Kidney epithelial cell (primary cell): Measurements from ENCODE around the gene COL23A1. TPM values are rescaled to one million over a fixed set of nuclear protein-coding genes. Genes with fewer than 3 reads are reported as not detected.

Experiments
- DNase-seq: peaks from one replicate; pipeline ENCODE4 v3.0.0-alpha.2; 2010; ENCODE audit warnings: low read depth
- H3K27me3 ChIP-seq: 2 replicates; pipeline ENCODE4 v1.6.0; 2011; ENCODE audit warnings: low read length; ENCODE audit not compliant: control insufficient read depth, insufficient read depth
- H3K36me3 ChIP-seq: 2 replicates; pipeline ENCODE4 v1.5.1; 2011; ENCODE audit warnings: low read length; ENCODE audit not compliant: control insufficient read depth, insufficient read depth
- H3K4me3 ChIP-seq: 2 replicates; pipeline ENCODE4 v1.5.1; 2011; ENCODE audit warnings: low read depth, mild to moderate bottlenecking, control low read depth, low read length
- CTCF ChIP-seq: IDR thresholded peaks from 2 replicates; pipeline ENCODE4 v1.5.1; 2011; ENCODE audit warnings: mild to moderate bottlenecking, moderate library complexity, low read length, control low read depth, inconsistent platforms; ENCODE audit not compliant: insufficient read depth, poor library complexity, severe bottlenecking
- total RNA-seq: library from RNA; depleted of rRNA; stranded (reverse); fragments of >200 nt; gene quantifications from 2 replicates; pipeline ENCODE4 v1.2.3, GENCODE V29; 2015

COL23A1 gene
- total RNA-seq, 1 donor from 2014 or later, result 0.17 TPM

GRCh38 chr5:178353461-178353860 lies 236.7 kb downstream of the COL23A1 start:
- no peak for TF ChIP-seq CTCF
- Histone ChIP-seq H3K27me3 (peaks cover 15% of the 10 kb centered on the region), H3K36me3 (no peaks in the 10 kb centered on the region), H3K4me3 (no peak overlapping the region)
- DNase-seq, result no peak

GRCh38 chr5:178352035-178352349 lies 238.2 kb downstream of the COL23A1 start:
- H3K36me3 ChIP-seq, result no peaks in the 10 kb centered on the region
- no peak for TF ChIP-seq CTCF
- DNase-seq, result no peak
- peaks cover 14% of the 10 kb centered on the region for H3K27me3 ChIP-seq
- no peak overlapping the region for H3K4me3 ChIP-seq

GRCh38 chr5:178351221-178352034 lies 238.8 kb downstream of the COL23A1 start:
- DNase-seq, result no peak
- no peak for TF ChIP-seq CTCF
- Histone ChIP-seq H3K27me3 (peaks cover 10% of the 10 kb centered on the region), H3K4me3 (no peak overlapping the region), H3K36me3 (no peaks in the 10 kb centered on the region)

GRCh38 chr5:178350361-178351220 lies 239.6 kb downstream of the COL23A1 start:
- no peak for DNase-seq
- TF ChIP-seq CTCF, result no peak
- Histone ChIP-seq H3K4me3 (no peak overlapping the region), H3K27me3 (peaks cover 5% of the 10 kb centered on the region), H3K36me3 (no peaks in the 10 kb centered on the region)

GRCh38 chr5:178349625-178350353 lies 240.4 kb downstream of the COL23A1 start:
- DNase-seq, result no peak
- Histone ChIP-seq H3K4me3 (no peak overlapping the region), H3K36me3 (no peaks in the 10 kb centered on the region), H3K27me3 (peaks cover 5% of the 10 kb centered on the region)
- no peak for TF ChIP-seq CTCF
